BLaER1 (cell line): Measurements from ENCODE around the gene NXN.
"Not testable (repeated sequence)": the region's sequence is repeated elsewhere in the genome, so short reads cannot be mapped to it uniquely, and the experiment has no call there.

Experiments used
- H3K27ac ChIP-seq: shearing (Covaris generic); formaldehyde crosslinking; 2 replicates; pipeline ENCODE4 v1.8.1; 2022
- H3K27me3 ChIP-seq: shearing (Covaris generic); formaldehyde crosslinking; 2 replicates; pipeline ENCODE4 v1.8.1; 2022
- H3K36me3 ChIP-seq: shearing (Covaris generic); formaldehyde crosslinking; 2 replicates; pipeline ENCODE4 v1.8.1; 2022
- H3K4me1 ChIP-seq: shearing (Covaris generic); formaldehyde crosslinking; 2 replicates; pipeline ENCODE4 v1.8.1; 2022
- H3K4me2 ChIP-seq: shearing (Covaris generic); formaldehyde crosslinking; 2 replicates; pipeline ENCODE4 v1.8.1; 2022
- H3K4me3 ChIP-seq: shearing (Covaris generic); formaldehyde crosslinking; 2 replicates; pipeline ENCODE4 v1.8.1; 2022
- H3K9ac ChIP-seq: shearing (Covaris generic); formaldehyde crosslinking; 2 replicates; pipeline ENCODE4 v1.8.1; 2022
- H3K9me3 ChIP-seq: shearing (Covaris generic); formaldehyde crosslinking; 2 replicates; pipeline ENCODE4 v1.8.1; 2022
- H4K20me1 ChIP-seq: shearing (Covaris generic); formaldehyde crosslinking; 2 replicates; pipeline ENCODE4 v1.8.1; 2022
- Cebpa-rat ChIP-seq: shearing (Covaris generic); IDR thresholded peaks from 2 replicates; pipeline ENCODE4 v1.8.1; 2022

The NXN gene

DNA sequence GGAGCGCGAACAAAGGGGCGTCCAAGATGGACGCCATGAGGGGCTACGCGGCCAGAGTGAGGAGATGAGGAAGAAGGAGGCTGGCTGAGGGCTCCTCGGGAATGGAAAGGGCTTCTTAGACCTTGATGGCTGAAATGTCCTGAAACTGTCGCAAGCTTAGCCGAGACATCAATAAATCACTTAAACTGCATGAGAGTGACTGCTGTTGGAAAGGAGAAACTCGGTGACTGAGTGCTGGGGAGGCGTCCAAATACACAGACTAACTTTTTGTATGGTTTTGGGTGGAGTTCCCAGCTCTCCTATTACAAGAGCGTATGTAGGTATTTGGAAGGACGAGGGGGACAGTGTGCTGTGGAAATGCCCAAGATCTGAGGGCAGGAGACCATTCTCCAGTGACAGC, 226.2 kb downstream of the NXN start:
- Histone ChIP-seq H3K9ac (no peak overlapping the region), H3K9me3 (no peaks in the 10 kb centered on the region), H3K36me3 (peaks cover 43% of the 10 kb centered on the region), H3K4me3 (no peak overlapping the region), H3K27ac (no peak overlapping the region), H3K4me1 (peaks cover 31% of the 10 kb centered on the region), H4K20me1 (peaks cover 28% of the 10 kb centered on the region), H3K4me2 (no peak overlapping the region), H3K27me3 (no peaks in the 10 kb centered on the region)
- TF ChIP-seq Cebpa-rat: no peak

DNA sequence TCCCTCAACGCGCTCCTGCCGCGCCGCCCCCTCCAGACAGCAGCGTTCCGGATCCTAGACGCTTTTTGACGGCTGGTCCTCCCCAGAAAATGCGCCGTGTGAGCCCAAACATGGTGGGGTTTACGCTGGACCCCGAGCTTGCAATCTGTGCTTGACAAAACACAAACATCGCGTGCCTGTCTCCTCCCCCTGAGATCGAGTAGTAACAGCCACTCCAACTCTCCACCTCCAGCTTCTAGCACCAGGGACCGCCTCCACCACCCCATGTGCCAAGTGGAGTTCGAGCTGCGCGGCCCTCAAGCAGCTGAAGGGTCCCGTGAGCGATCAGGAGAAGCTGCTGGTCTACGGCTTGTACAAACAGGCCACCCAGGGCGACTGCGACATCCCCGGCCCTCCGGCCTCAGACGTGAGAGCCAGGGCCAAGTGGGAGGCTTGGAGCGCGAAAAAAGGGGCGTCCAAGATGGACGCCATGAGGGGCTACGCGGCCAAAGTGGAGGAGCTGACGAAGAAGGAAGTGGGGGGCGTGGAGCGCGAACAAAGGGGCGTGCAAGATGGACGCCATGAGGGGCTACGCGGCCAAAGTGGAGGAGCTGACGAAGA, 226.9 kb downstream of the NXN start:
- Histone ChIP-seq H4K20me1 (peaks cover 35% of the 10 kb centered on the region), H3K36me3 (peaks cover 43% of the 10 kb centered on the region), H3K9ac (peak overlapping the region; percentile 96), H3K4me3 (peak overlapping the region; percentile 85), H3K9me3 (no peaks in the 10 kb centered on the region), H3K4me2 (peak overlapping the region; percentile 99), H3K27me3 (no peaks in the 10 kb centered on the region), H3K27ac (peak overlapping the region; percentile 97), H3K4me1 (peaks cover 38% of the 10 kb centered on the region)
- no peak for TF ChIP-seq Cebpa-rat

DNA sequence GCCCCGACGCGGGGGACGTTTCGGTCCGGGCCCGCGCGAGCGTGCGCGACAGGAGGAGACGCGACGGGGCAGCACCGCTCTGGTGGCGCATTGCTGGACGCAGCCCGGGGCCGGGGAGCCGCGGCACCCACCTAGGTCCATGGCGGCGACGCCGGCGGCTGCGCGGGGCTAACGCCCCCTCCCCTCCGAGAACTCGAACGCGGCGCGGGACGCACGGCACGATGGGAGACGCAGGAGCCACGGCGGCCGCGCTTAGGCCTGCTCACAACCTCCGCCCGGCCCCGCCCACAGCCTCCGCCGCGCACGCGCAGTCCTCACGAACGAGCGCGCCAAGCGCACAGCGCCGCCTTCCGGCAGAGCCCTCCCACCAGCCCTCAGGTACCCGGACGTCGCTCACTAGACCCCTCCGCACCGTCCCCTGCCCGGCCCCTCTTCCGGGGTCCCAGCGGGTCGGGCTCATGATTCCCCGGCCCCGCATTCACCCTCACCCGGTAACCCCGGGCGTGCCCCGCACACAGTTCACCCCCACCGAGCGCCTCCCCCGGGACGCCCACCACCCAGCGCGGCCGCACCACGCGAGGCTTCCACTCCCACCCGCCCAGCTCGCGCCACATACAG, 227.5 kb downstream of the NXN start, which contains the start of gene GEMIN4:
Gene GEMIN4 (minus strand): TSS at position 263 of the 618 bp plus-strand sequence. CDS start 122 bp downstream, at position 141.
- Histone ChIP-seq H4K20me1 (peaks cover 41% of the 10 kb centered on the region), H3K4me1 (peaks cover 44% of the 10 kb centered on the region), H3K27ac (peak within 1 kb of the TSS; percentile 97), H3K9me3 (no peaks in the 10 kb centered on the region), H3K4me2 (peak within 1 kb of the TSS; percentile 99), H3K36me3 (peaks cover 43% of the 10 kb centered on the region), H3K27me3 (no peaks in the 10 kb centered on the region), H3K4me3 (peak within 1 kb of the TSS; percentile 85), H3K9ac (peak within 1 kb of the TSS; percentile 96)
- TF ChIP-seq Cebpa-rat: no peak

DNA sequence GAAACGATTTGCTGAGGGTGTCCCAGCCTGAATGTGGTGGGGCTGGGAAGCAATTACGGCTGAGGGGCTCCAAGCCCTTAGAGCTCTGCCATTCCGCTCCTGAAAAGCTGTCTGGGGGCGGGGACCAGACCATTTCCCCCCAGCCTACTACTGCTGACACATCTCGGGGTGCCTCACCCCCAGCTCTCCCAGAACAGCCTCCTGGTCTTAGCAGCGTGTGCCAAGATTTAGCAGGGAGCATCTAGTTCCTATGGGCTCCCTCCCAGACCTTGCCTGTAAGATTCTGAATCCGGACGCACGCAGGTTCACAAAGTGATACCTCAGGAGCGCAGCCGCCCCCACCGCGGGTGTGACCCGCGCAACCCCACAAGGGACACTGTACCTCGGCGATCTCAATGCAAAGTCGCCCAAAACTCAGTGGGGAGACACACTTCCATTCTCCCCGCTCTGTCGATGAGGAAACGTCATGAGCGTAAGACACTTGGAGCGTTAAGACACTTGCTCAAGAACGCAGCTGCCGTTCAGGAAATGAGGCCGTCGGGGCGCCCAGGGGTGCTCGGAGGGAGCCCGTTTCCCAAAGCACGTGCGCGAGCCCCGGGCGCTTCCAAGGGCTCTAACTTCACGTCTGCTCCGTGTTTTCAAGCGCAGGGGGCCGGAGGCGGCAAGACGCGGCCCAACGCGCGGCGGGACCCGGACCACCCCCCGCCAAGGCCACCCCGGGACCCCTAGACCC, 228.1 kb downstream of the NXN start:
- H3K27me3 ChIP-seq: no peaks in the 10 kb centered on the region
- peak overlapping the region; percentile 99 for H3K4me2 ChIP-seq
- H4K20me1 ChIP-seq: peaks cover 47% of the 10 kb centered on the region
- peak overlapping the region; percentile 97 for H3K27ac ChIP-seq
- peaks cover 51% of the 10 kb centered on the region for H3K4me1 ChIP-seq
- no peaks in the 10 kb centered on the region for H3K9me3 ChIP-seq
- peak overlapping the region; percentile 96 for H3K9ac ChIP-seq
- H3K4me3 ChIP-seq: peak overlapping the region; percentile 85
- peaks cover 43% of the 10 kb centered on the region for H3K36me3 ChIP-seq
- TF ChIP-seq Cebpa-rat: no peak

DNA sequence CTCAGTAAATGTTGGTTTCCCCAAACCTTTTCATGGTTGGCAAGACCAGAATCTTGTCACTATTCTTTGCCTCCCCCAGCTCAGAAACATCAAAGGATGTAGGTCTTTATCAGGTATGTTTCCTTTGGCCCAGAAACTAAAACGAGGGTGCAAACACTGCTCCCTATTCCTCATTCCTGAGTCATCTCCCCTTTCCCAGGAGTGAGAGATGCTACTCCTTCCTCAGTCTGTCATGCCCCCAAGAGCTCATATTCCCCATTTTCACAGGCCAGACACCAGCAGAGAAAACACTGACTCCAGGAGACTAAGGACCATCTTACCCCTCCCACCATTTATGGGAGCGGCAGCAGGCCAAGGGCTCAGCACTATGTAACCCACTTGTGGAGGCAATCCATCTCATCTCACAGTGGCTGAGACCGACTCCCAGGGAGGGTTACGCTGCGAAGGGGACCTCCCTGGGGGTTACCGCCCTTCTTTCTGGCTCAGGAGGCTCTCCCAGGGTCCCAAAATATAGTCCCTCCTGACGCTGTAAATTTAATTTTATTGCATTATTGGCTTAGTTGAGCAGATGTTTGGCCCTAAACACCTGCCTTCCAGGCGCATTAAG, 229.0 kb downstream of the NXN start:
- H3K27ac ChIP-seq: peak overlapping the region; percentile 97
- H3K4me3 ChIP-seq: peak overlapping the region; percentile 85
- no peaks in the 10 kb centered on the region for H3K9me3 ChIP-seq
- H3K36me3 ChIP-seq: peaks cover 44% of the 10 kb centered on the region
- H4K20me1 ChIP-seq: peaks cover 56% of the 10 kb centered on the region
- TF ChIP-seq Cebpa-rat: no peak
- H3K4me1 ChIP-seq: peaks cover 60% of the 10 kb centered on the region
- H3K9ac ChIP-seq: peak overlapping the region; percentile 96
- H3K4me2 ChIP-seq: peak overlapping the region; percentile 99
- no peaks in the 10 kb centered on the region for H3K27me3 ChIP-seq

DNA sequence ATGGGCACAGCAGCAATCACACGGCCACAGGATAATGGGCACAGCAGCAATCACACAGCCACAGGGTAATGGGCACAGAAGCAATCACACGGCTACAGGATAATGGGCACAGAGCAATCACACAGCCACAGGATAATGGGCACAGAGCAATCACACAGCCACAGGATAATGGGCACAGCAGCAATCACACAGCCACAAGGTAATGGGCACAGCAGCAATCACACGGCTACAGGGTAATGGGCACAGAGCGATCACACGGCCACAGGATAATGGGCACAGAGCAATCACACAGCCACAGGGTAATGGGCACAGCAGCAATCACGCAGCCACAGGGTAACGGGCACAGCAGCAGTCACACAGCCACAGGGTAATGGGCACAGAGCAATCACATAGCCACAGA, 230.2 kb downstream of the NXN start:
- not testable (repeated sequence) for H3K9me3 ChIP-seq, H3K27ac ChIP-seq, H3K27me3 ChIP-seq, H3K4me3 ChIP-seq
- H3K4me2 ChIP-seq: peak overlapping the region; percentile 99
- peaks cover 68% of the 10 kb centered on the region for H4K20me1 ChIP-seq
- H3K9ac ChIP-seq: peak overlapping the region; percentile 96; the same call in 1 of the 2 replicates
- peaks cover 56% of the 10 kb centered on the region for H3K36me3 ChIP-seq
- H3K4me1 ChIP-seq: peaks cover 61% of the 10 kb centered on the region
